ENCODE data around the gene C1orf226.
A peak's percentile ranks its signal among the peaks of the same experiment; 100 is the strongest.

The C1orf226 gene

DNA sequence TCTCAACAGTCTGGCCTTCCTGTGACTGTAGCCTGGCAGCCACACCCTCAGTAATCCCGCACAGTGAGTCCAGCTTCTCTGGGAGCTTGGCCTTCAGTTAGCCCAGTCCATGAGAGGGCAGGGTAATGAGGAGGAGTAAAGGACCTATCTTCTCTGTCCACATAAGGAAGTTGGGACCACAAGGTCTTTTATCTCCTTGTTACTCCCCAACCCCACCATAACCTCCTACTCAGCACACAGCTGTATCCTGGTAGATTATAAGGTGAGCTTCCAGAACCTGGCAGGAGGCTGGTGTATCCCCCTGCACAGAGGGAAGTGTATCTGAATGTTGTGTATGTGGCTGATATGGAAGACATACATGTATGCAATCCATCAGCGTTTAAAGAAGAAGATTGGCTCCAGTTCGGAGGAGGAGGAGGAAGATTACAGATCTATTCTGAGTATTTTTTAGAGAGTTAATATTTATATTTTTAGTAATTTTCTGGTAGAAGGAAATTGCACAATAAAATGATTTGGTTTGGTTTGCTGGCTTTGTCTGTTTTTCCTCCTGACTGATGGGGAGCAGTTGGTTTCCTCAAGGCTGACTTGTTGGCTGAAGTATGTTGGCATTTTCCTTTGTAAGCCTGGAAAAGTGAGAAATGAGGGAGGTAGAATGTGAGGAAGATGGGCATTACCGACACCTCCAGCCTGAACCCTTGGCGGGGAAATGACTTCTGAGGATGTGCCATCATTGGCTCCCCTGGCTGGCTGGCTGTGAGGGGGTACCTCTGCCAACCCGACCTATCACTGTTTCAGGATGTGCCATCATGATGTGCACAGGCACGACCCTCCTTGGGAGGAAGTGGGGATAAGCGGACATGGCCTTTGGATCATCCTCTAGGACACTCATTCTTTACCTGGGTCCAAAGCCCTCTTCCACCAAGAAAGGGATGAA lies 5.0 kb downstream of the C1orf226 start:
- DNase-seq, result no peak

DNA sequence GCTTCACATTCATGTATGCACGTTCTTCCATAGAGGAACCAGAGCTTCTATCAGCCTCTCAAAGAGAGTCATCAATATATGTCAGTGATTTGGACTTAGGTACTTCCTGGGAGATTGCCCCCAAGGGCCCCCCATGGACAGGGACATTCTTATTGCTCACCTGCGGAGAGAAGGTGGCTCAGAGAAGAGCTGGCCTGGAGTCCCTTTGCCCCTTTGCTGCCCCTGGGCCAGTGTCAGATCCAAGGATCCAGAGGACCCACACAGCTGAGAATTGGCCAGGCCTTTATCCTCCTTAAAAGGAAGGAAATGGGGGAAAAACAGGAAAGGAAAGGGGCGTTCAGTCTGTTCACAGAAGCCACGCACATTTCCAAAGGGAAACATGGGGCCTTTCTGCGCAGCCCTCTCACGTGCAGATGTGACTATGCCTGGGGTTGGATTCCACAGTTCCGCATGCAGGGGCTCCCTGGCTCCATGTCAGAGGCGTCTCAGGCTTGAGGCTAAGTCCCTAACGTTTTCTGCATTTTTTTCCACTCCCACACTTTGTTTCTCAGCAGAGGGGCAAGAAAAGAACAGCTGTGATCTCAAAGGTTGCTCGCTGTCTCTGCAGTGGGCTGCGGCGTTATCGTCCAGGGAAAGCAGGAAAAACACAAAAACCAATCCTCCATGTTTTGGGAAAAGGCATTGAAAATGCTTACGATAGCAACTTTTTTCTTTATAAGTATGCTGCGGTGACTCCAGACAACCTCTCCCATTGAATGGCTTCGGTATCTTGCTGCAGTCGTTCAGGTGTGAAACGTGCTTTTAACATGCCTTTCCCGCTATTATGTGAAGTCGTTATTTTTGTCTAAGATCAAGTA lies 5.9 kb downstream of the C1orf226 start:
- DNase-seq, result no peak

DNA sequence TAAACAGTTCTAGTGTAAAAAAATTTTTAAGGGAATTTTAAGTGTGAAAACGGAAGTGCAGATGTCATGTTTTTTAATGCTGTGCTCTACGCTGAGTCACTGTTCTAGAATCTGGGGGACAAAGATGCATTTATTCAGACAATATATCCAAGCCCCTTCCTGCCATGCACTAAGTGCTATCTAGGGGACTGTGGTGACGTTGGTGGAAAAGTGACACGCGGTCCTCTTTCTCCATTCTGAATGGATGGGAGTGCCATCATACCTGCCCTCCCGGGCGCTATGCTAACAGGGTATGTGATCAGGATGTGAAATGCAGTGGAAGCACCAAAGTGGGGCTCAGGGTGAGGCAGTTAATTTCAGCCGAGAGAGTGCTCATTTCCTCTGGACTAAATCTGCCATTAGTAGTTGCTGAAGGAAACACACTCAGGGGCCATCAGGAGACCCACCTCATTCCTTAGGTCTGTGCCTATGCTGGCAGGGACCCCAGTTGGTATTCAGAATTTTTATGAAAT lies 6.6 kb downstream of the C1orf226 start:
- no peak for DNase-seq

DNA sequence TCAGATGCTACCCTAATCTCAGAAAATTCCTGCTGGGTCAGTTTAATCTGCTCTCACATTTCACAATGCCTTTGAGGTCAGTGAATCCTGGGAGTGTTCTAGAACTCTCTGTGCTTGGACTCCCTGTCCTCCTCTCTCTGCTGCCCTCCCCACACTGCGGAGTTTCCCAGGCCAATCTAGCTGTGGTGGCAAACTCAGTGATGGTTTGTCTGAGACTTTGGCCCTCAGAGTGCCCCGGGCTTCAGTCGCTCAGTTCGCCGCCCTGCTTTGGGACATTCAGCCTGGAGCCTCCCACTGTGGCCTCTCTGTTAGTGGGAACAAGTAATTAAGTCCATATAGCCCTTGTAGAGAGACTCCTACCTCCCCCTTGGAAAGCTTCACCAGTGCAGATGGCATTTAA lies 7.1 kb downstream of the C1orf226 start:
- no peak for DNase-seq

DNA sequence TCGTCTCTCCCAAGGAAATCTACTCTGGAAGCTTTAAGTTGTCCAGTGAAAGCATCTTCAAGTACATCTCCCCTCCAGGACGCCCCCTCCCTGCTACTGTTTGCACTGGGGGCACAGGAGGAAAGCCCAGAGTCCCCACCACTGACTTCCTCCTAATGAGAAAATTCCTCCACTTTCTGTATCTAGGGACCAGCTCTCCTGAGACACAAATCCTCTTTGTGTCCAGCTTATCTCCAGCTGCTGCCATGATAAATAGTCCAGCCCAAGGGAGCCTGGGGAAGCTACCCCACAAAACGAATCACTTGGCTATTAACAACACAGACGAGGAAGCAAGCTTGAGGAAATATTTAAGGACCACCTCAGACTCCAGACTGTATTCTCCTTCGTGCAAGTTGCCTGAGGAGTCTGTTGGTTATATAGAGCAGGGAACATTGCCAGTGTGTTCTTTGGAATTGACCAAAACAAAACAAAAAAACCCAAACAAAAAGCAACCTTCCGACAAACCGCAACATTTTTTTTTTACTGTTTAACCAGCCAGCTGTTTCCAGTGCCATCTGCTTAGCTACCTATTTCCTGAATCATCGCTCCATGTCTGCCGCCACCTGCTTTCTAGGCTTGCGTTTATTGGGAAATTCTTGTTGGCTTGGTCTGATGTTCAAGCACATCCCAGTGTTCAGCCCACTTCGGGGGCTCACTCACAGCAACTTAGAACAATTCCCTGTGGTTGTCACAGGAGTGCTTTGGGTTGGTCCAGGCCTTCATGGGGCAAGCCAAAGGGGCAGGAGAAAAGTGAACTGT lies 7.7 kb downstream of the C1orf226 start:
- peak; percentile 20 to 59 for DNase-seq

DNA sequence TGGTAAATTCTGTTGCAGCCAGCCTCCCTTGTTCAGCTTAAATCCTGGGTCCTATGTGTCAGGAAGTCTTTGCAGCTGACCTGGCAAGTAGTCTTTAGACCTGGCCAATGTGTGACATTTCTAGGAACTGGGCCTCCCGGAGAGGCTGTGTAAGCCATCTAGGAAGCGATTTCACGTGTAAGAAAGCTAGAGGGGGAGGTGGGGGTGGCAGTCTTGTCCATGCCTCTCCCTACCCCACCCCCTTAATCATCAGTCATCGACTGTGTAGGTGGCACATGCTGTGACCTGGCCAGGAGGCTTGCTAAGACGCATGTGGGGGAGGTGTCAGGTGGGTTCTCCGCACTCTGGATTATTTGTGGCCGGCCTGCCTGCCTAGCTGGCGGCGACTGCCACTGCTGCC lies 8.4 kb downstream of the C1orf226 start:
- no peak for DNase-seq

DNA sequence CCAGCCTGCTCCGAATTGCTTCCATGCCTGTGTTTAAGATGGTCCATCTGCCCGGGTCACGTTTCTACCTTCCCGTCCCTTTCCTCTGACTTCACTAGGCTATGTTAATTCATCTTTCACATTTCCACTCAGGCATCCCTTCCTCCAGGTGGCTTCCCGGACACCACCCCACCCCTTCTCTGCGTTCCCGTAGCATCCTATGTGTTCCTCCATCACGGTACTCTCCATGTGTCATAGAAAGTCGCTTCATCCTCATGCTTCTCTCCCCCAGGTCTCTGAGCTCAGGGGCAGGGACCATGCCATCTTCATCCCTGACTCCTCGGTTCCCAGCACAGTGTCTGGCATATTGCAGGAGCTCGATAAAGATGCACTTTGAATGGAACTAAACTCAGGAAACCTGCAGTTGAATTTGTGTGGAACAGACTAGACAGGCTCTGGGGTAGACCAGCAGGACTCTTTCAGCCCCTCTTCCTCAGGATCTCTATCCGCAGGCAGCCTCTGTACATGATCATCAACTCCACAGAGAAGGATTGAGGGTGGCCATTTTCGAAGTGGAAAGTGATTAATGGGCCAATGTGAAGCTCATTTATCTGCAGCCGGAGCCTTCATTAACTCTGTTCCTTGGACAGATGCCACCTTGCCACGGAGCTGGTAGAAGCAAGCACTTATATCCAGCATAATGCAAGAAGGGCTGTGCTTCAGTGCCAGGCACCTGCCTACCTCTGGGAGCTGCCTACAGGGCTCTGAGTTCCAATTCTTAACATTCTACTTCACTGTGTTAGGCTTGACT lies 9.1 kb downstream of the C1orf226 start:
- DNase-seq, result no peak

DNA sequence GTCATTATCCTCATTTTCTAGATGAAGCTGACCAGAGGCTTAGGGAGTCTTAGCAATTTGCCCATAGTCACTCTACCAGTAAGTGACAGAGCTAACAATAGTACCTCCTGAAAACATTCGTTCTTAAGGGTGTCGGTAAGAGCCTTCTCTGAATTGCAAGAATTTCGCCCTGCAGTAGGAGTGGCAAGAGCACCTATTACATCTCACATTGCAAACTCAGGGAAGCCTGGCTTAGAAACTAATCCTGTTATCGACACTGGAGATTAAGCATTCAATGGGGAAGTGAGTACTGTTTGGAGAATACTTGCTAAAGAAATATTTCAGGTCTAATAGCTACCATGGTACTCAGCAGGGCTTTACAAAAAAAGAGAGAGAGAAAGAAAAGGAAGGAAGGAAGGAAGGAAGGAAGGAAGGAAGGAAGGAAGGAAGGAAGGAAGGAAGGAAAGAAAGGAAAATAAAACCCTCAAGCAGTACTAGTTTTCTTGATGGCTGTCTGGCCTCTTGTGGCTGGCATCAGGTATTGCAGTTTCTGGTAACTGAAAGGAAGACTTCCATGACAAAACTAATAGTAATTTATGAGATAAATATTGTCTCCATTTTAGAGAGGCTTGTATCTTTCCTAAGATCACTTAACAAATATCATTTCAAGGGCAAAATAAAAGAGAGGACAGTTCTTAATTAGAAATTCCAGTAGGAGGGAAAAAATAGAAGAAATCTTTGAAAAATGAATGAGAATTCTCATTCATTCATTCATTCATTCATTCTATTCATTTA lies 10.4 kb downstream of the C1orf226 start:
- peak; percentile 66 to 70 for DNase-seq

DNA sequence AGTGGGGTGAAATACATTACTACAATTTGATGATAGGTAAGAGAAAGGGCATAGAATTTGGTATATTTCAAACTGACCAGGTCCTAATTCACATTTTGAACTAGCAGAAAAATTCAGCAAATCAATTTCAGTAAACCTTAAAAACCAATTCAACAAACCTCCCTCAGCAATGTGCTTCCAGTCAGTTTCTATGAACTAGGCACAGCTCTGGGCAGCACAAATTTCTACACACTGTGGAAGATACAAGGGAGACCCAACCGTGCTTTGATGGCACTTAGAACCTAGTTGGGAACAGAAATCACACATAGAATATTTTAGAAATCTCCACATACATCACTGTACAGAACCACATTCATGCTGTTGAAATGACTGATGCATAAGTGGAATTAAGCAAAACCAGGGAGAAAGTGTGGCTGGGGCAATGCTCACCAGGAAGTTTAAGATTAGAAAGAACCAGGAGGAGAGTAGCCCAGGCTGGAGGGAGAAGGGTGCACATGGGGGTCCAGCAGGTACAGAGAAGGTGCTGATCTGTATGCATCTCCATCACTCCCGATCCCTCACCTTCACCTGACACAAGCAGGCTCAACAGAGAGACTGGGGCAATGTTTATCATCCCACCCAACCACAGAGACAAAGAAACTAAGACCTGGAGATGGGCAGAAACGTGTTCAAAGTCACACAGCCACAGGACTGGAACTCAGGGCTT lies 14.8 kb downstream of the C1orf226 start:
- no peak for DNase-seq

DNA sequence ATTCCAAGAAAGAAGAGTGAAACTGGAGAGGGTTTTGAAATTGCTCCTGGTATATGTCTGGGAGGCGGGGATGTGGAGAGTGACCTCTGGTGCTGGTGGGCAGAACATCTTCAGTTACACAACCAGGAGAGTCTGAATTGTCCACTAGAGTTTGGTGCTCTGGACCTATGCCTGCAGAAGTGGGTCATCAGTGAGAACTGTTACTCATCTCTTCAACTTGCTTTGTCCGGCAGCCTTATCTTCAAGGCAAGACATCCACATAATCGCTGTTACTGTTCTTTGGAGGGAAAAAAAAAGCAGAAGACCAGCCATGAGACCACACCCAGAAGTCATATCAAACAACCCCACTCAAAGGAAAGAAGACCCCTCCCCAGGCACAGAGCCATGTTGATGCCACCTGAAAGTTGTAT lies 15.5 kb downstream of the C1orf226 start:
- DNase-seq, result no peak

DNA sequence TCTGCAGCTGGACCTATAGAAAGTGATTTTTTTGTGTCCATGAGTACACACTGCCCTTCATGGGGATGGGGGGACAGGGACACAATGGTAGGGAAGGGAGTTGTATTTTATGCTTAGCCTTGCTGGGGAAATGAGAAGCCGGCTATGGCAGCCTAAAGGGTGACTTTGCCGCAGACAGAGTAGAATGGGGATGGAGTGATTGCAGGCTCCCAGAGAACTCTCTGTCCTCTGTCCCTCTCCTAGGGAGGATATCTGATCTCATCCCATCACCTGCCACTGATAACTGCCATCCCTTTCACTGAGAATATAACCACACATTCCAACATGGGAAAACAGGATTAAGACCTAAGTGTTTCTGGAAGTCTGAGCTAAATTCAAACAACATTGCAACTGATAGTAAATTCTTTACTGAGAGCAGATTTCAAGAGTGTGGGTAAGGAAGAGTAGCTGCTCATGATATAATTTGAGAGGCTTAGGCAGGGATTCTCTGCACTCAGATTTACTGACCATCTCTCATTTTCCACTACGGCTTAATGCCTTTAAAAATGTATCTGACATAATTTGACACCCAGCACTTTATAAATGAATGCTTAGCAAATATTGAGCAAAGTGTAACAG lies 16.5 kb downstream of the C1orf226 start:
- no peak for DNase-seq

DNA sequence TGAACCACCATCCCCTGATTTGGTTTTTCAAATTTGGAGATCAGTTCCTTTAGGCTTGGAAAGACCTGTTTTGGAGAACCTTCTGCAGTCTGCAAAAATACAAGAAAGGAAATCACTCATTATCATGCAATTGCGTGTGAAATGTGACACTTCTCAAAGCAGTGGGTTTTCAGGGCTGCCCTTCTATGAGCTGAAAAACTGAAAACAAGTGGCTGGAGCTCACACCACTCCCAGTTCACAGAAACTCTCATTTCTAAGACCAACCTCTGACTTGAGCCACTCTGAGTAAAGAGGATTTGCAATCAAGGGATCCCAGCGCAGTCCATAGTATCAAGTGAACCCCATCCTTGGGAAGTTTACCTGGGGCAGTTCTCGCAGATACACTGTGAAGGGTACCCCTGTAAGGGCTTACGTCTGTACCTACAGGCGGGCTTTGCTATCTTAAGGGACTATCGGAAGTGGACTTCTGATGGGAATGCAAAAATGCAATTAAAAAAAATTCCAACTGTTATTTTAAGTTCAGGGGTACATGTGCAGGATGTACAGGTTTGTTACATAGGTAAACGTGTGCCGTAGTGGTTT lies 17.6 kb downstream of the C1orf226 start:
- DNase-seq, result no peak

DNA sequence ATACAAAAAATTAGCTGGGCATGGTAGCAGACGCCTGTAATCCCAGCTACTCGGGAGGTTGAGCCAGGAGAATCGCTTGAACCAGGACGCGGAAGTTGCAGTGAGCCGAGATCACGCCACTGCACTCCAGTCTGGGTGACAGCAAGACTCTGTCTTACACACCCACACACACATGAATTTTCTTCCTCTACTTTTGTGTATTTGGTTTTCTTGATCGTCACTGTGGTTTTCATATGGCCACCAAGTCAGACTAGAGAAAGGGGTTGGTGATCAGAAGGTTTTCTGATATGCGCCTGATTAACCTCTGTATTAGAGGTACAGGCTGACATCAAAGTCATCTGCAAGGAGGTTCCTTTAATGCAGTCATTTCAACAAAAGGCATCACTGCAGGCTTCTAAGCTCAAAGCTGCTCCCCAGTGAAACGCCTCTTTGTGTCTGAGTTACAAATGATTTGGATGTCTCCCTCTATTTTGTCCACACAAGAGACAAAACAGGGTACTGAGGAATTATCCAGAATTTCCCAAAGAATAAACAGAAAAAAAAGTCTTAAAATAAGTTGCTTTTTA lies 19.3 kb downstream of the C1orf226 start:
- DNase-seq, result no peak

DNA sequence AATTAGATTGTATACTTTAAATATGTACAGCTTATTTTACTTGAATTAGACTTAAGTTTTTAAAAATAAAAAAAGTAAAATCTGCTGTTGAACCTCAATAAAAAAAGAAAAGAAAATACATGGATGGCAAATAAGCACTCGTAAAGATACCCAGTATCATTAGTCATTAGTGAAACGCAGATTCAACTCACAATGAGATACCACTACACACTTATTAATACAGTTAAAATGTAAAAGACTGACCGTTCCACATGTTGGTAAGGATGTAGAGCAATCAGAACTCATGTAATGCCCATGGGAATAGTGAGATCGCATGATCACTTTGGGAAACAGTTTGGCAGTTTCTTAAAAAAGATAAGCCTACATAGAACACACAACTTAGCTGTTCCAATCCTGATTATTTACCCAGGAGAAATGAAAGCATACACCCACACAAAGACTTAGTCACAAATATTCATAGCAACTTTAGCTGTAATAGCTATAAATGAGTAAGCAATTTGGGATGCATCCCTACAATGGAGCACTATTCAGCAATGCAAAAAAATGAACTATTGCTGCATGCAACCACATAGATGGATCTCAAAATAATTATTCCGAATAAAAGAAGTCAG lies 23.1 kb downstream of the C1orf226 start:
- no peak for DNase-seq

DNA sequence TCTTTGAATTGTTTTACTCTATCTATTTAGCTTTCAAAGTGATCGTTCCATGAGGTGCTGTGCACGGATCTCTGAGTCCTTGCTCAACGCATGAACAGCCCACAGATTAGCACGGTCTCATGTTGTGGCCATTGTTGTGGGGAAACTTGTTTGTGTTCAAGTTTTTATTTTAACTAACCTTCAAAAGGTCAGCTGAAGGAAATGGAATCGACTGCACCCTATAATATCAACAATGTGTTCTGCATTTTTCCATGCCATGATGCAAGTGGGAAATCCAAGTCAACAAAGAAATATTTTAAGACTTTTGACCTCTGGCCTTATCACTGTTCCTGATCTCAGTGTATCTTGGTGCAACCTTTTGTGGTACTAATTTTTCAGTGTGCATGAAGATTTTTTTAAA lies 24.3 kb downstream of the C1orf226 start:
- no peak for DNase-seq

DNA sequence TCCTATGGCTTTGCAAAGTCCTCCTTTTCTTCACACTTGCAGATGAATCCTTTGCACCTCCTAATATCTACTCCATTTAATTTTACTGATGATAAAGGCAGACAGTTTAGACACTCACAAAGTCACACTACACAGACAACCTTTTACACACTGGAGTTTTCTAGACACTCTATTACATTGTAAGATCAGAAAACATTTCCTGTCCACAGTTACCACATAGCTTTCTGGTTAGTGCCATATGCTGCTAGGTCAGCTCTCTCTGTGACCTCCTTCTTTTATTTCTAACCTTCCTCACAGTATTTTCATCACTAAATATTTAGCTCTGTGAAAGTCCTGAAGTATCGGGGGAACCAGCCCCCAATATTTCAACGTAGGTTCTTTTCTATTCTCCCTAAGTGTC lies 25.3 kb downstream of the C1orf226 start:
- no peak for DNase-seq

DNA sequence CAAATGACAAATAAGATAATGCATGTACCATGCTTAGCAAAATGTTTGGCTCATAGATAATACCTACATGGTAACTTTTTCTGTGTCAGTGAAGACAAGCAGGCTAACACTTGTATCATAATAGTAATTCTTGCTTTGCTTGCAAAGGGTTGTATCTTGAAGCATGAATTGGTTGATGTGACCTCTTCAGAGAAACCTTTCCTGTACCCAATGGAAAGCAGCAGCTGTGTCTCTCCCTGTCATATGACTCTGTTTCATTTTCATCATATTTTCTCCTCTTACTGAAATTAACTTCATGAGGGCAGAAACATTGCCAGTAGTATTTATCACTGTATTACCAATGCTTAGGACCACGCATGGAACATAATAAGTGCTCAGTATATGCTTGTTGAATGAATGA lies 26.0 kb downstream of the C1orf226 start:
- DNase-seq, result no peak

DNA sequence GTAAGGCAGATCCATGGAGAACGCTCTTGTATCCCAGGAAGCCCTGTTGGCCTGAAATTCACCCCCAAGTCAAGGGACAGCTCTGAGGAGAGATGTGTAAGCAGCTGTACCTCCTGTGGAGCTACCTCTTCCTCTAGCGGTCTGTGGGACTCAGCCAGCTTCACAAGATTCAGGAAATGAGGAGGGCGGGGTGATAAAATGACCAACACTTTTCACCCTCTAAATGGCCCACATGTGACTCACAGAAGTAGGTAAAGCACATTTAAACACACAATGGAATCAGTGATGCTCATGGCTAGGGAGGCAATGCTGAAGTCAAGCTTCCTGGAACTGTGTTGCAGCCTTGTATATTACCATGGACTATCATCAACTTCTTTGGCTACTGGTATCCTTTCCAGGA lies 30.5 kb downstream of the C1orf226 start, which contains the start of gene SH2D1B:
SH2D1B (minus strand) TSS at position 135 of the 400 bp plus-strand sequence; CDS start at position 15, 120 bp downstream.
- DNase-seq, result no peak

DNA sequence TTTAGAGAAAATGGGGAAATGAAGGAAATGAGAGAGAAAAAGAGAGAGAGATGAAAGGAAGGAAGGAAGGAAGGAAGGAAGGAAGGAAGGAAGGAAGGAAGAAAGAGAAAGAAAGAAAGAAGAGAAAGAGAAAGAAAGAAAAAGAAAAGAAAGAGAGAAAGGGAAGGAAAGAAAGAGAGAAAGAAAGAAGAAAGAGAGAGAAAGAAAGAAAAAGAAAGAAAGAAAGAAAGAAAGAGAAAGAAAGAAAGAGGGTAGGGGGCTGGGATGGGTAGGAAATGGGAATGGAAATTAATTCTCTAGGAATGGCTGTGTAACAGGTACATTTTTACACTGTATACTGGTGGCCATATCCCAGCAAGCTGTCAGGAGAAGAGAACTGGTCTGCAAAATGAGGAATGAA lies 34.7 kb downstream of the C1orf226 start:
- DNase-seq, result no peak

Measured in Kasumi-1 (cell line).